Lower lobe of right lung (tissue), 2 donors: ENCODE results near the gene SPDL1. TPM values are rescaled to one million over a fixed set of nuclear protein-coding genes. Genes with fewer than 3 reads are reported as not detected.

Source experiments
- ATAC-seq, 2 donors: fragments of 200-7000 bp; cut with Tn5 transposase; one replicate each; pipeline ENCODE4 v1.9.1; 2020 to 2022; ENCODE audit warnings: mild to moderate bottlenecking in 2 of 2, moderate library complexity in 2 of 2
- DNase-seq: peaks from one replicate; pipeline ENCODE4 v3.0.0-alpha.2; 2020
- H3K27ac ChIP-seq: fragments of 200-600 bp; one replicate; pipeline ENCODE4 v1.8.0; 2022
- H3K27me3 ChIP-seq: fragments of 200-600 bp; one replicate; pipeline ENCODE4 v1.8.0; 2022; ENCODE audit warnings: low read depth
- H3K36me3 ChIP-seq: fragments of 200-600 bp; one replicate; pipeline ENCODE4 v1.8.0; 2022; ENCODE audit warnings: mild to moderate bottlenecking
- H3K4me1 ChIP-seq: fragments of 200-600 bp; one replicate; pipeline ENCODE4 v1.8.0; 2022
- H3K4me3 ChIP-seq: fragments of 200-600 bp; one replicate; pipeline ENCODE4 v1.8.0; 2022; ENCODE audit warnings: mild to moderate bottlenecking
- H3K9me3 ChIP-seq: fragments of 200-600 bp; one replicate; pipeline ENCODE4 v1.8.0; 2022
- intact Hi-C: fragments of 100-400 bp; cut with DNase I; formaldehyde crosslinking; loops from one replicate; pipeline ENCODE4 v1.11.0; 2022
- total RNA-seq: library from RNA; stranded (reverse); fragmentation: NEBNext Ultra II Directional; extraction: Animal tissue kit (Norgen Biotek cat#: 25700); gene quantifications from one replicate; pipeline ENCODE4 v1.2.1, GENCODE V29; 2021
- TF ChIP-seq, protein P1 (sequence below): fragments of 200-600 bp; IDR thresholded peaks from one replicate; pipeline ENCODE4 v1.8.0; 2022; ENCODE audit warnings: antibody characterized with exemption, mild to moderate bottlenecking
- donor health status: DM: no; HTN: yes; CAD: no; lungs with severe emphysema.

SPDL1 gene
- total RNA-seq, 1 donor from 2014 or later, result 4.8 TPM

GRCh38 chr5:169549453-169550100 lies 34.0 kb upstream of the SPDL1 start:
- ATAC-seq (no peak), DNase-seq (no peak)
- Histone ChIP-seq H3K4me3 (no peak overlapping the region), H3K4me1 (no peaks in the 10 kb centered on the region), H3K27me3 (peaks cover 8% of the 10 kb centered on the region), H3K36me3 (no peaks in the 10 kb centered on the region), H3K9me3 (no peaks in the 10 kb centered on the region), H3K27ac (no peak overlapping the region)
- TF ChIP-seq, protein P1, sequence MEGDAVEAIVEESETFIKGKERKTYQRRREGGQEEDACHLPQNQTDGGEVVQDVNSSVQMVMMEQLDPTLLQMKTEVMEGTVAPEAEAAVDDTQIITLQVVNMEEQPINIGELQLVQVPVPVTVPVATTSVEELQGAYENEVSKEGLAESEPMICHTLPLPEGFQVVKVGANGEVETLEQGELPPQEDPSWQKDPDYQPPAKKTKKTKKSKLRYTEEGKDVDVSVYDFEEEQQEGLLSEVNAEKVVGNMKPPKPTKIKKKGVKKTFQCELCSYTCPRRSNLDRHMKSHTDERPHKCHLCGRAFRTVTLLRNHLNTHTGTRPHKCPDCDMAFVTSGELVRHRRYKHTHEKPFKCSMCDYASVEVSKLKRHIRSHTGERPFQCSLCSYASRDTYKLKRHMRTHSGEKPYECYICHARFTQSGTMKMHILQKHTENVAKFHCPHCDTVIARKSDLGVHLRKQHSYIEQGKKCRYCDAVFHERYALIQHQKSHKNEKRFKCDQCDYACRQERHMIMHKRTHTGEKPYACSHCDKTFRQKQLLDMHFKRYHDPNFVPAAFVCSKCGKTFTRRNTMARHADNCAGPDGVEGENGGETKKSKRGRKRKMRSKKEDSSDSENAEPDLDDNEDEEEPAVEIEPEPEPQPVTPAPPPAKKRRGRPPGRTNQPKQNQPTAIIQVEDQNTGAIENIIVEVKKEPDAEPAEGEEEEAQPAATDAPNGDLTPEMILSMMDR, result no peak
- intact Hi-C loops, result no loop called here

GRCh38 chr5:169550227-169550626 lies 33.3 kb upstream of the SPDL1 start:
- Histone ChIP-seq H3K4me1 (no peaks in the 10 kb centered on the region), H3K27me3 (peaks cover 8% of the 10 kb centered on the region), H3K27ac (no peak overlapping the region), H3K36me3 (no peaks in the 10 kb centered on the region), H3K9me3 (no peaks in the 10 kb centered on the region), H3K4me3 (no peak overlapping the region)
- ATAC-seq (no peak), DNase-seq (no peak)
- TF ChIP-seq, protein P1, result no peak
- intact Hi-C loops, result no loop called here

- no peaks in the 10 kb centered on the region for H3K4me1 ChIP-seq
These were observed 32.4 kb upstream of the SPDL1 start for GRCh38 chr5:169551146-169551545.

DNA sequence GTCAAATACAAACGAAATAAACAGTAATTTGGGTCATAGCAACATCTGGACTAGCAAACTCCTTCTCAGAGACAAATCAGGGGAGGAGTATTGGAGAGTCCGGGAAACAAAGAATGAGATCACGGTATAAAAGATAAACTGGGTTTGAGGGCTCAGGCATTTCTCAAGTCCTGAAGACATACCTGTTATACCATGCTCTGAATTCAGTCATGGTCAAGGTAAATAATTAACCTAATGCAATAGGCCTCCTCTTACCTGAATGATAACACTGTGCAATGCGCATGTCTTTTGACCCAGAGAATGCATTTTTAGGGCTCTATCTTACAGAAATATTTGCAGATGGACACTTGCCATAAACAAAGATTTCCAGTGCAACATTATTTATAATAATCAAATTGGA lies 31.9 kb upstream of the SPDL1 start:
- DNase-seq, result no peak
- Histone ChIP-seq H3K9me3 (no peaks in the 10 kb centered on the region), H3K36me3 (no peaks in the 10 kb centered on the region), H3K4me1 (no peaks in the 10 kb centered on the region), H3K27me3 (peaks cover 8% of the 10 kb centered on the region), H3K4me3 (no peak overlapping the region), H3K27ac (no peak overlapping the region)
- intact Hi-C loops, result no loop called here
- TF ChIP-seq, protein P1, result no peak
- ATAC-seq, result no peak

More at GRCh38 chr5:169551146-169551545, 32.4 kb upstream of the SPDL1 start:
- Histone ChIP-seq H3K27me3 (peaks cover 8% of the 10 kb centered on the region), H3K9me3 (no peaks in the 10 kb centered on the region), H3K36me3 (no peaks in the 10 kb centered on the region), H3K27ac (no peak overlapping the region), H3K4me3 (no peak overlapping the region)
- ATAC-seq (no peak), DNase-seq (no peak)
- TF ChIP-seq, protein P1, result no peak
- intact Hi-C loops, result no loop called here

GRCh38 chr5:169554251-169554650 lies 29.3 kb upstream of the SPDL1 start:
- H3K9me3 ChIP-seq, result no peaks in the 10 kb centered on the region
- H3K4me1 ChIP-seq, result no peaks in the 10 kb centered on the region
- intact Hi-C loops, result no loop called here
- H3K36me3 ChIP-seq, result no peaks in the 10 kb centered on the region
- H3K4me3 ChIP-seq, result no peak overlapping the region
- peaks cover 8% of the 10 kb centered on the region for H3K27me3 ChIP-seq
- TF ChIP-seq, protein P1, result no peak
- no peak for DNase-seq
- ATAC-seq, result no peak
- H3K27ac ChIP-seq, result no peak overlapping the region
